ENCODE measurements around the gene LAG3. TPM values are rescaled to one million over a fixed set of nuclear protein-coding genes. Genes with fewer than 3 reads are reported as not detected.

The LAG3 gene
- total RNA-seq, 1 experiment from 2014 or later = 0.58 TPM

DNA sequence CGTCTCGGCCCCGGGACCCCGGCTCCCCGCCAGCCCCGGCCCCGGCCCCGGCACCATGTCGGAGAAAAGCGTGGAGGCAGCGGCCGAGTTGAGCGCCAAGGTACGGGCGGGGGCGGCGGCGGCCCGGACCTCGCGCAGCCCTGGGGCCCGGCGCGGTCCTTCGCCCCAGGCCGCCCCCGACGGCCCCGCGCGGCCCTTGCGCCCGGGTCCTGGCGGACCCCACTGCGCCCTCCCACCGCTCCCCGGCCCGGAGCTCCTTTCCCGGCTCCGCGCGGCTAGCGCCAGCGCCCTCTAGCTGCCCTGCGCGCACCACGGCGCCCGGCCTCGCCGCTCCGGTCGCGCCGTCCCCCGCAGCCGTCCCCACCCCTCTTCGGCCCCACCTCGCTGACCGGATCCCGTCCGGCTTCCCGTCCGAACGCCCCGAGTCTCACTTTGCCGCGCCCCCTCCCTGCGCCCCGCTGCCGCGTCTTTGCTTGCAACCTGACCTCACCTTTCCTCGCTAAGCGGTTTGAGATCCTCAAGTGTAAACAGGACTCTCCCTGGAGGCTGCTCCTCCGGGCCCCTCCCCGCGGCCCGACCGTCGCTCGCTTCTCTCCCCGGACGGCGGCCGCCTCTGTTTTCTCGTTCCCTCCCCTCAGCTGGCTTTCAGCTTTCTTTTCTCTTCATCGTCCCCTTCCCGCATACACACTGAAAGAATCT is 5.5 kb upstream of the LAG3 start:
- no peaks in the 10 kb centered on the region for H3K9me3 Mint-ChIP-seq (ENCODE audit: unreplicated experiment)
- ChIA-PET POLR2A (interaction anchor here (0.8 to 4.2 kb wide), 17 partner anchors 9 to 179 kb away, joined by 3 to 119 read pairs (median 4); partner anchors contain the start of genes CDCA3, COPS7A, MLF2 and SPSB2), CTCF (interaction anchor here (0.6 to 7.8 kb wide), 22 partner anchors 9 to 251 kb away, joined by 3 to 174 read pairs (median 5); partner anchors contain the start of genes CD4, COPS7A, LPCAT3 and MLF2)
- intact Hi-C loops (cut with micrococcal nuclease) = loop anchor here (1.0 kb wide), 2 partner anchors 13 kb away; partner anchors contain the start of gene MLF2
- peak overlapping the region; percentile 84 for H3K4me3 Mint-ChIP-seq (ENCODE audit: unreplicated experiment)
- no TSS peak for BruUV-seq (replicated peaks)
- no peaks in the 10 kb centered on the region for H3K27me3 Mint-ChIP-seq (ENCODE audit: insufficient read depth, unreplicated experiment)
- TF ChIP-seq, protein P1, sequence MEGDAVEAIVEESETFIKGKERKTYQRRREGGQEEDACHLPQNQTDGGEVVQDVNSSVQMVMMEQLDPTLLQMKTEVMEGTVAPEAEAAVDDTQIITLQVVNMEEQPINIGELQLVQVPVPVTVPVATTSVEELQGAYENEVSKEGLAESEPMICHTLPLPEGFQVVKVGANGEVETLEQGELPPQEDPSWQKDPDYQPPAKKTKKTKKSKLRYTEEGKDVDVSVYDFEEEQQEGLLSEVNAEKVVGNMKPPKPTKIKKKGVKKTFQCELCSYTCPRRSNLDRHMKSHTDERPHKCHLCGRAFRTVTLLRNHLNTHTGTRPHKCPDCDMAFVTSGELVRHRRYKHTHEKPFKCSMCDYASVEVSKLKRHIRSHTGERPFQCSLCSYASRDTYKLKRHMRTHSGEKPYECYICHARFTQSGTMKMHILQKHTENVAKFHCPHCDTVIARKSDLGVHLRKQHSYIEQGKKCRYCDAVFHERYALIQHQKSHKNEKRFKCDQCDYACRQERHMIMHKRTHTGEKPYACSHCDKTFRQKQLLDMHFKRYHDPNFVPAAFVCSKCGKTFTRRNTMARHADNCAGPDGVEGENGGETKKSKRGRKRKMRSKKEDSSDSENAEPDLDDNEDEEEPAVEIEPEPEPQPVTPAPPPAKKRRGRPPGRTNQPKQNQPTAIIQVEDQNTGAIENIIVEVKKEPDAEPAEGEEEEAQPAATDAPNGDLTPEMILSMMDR (IDR thresholded peaks at IDR 0.05; ENCODE audit: unreplicated experiment) = peak; percentile 70
- peaks cover 57% of the 10 kb centered on the region for H3K4me1 Mint-ChIP-seq (ENCODE audit: insufficient read depth, unreplicated experiment)
- peak overlapping the region; percentile 83 for H3K27ac Mint-ChIP-seq (ENCODE audit: low read depth, unreplicated experiment)
- peak; percentile 75 for DNase-seq (ENCODE audit: unreplicated experiment)
- peaks cover 15% of the 10 kb centered on the region for H3K36me3 Mint-ChIP-seq (ENCODE audit: insufficient read depth, unreplicated experiment)

DNA sequence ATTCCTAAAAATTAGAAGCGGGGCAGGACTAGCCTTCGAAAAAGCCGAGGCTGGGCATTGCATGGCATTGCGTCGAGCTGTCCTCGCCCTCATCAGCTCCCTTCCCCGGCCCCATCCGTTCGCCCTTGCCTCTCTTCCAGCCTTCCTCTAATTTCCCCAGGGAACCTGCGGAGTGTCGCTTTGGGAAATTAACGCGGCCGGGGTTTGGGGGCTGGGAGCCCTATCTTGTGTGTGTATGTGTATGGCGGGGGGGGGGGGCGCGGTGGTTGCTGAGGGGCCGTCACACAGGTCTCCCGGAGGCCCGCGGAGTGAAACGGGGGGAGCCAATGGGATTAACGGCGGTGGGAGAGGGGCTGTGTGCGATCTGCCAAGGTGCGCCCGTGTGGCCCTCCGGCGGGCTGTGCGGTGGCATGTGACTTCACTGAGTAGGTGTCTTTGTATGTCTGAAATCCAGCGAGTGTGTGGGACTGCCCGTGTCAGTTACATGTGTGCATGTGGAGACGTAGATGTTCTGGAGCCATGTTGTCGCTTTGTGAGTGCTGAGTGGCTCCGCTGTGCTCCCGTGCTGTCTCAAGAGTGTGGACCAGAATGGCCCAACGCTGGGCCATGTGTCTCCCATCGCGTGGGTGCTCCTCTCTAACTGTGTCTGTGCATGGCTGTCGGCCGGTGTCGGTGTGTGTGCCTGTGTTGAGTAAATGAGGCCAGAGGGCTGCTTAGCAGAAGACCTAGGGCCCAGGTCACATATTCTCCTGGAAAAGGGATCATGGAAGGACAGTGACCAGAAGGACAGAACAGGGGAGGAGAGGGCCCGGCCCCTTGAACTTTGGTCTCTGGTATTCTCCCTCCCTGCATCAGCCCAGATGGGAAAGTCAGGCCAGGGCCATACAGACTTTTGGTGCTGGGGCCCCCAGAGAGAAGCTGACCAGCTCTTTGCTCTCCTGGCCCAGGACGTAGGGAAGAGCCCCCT is 4.7 kb upstream of the LAG3 start:
- peak overlapping the region; percentile 84 for H3K4me3 Mint-ChIP-seq (ENCODE audit: unreplicated experiment)
- peaks cover 62% of the 10 kb centered on the region for H3K4me1 Mint-ChIP-seq (ENCODE audit: insufficient read depth, unreplicated experiment)
- no peaks in the 10 kb centered on the region for H3K27me3 Mint-ChIP-seq (ENCODE audit: insufficient read depth, unreplicated experiment)
- TF ChIP-seq, protein P1 (IDR thresholded peaks at IDR 0.05; ENCODE audit: unreplicated experiment) = no peak
- ChIA-PET CTCF (interaction anchor here (0.6 to 7.8 kb wide), 19 partner anchors 9 to 178 kb away, joined by 3 to 174 read pairs (median 5); partner anchors contain the start of genes CD4, COPS7A, MLF2 and SPSB2), POLR2A (interaction anchor here (0.7 to 4.2 kb wide), 17 partner anchors 8 to 178 kb away, joined by 3 to 119 read pairs (median 4); partner anchors contain the start of genes CDCA3, COPS7A, MLF2 and USP5)
- no peaks in the 10 kb centered on the region for H3K9me3 Mint-ChIP-seq (ENCODE audit: unreplicated experiment)
- H3K36me3 Mint-ChIP-seq (ENCODE audit: insufficient read depth, unreplicated experiment) = peaks cover 15% of the 10 kb centered on the region
- DNase-seq (ENCODE audit: unreplicated experiment) = peak; percentile 23
- peak overlapping the region; percentile 83 for H3K27ac Mint-ChIP-seq (ENCODE audit: low read depth, unreplicated experiment)
- intact Hi-C loops (cut with micrococcal nuclease) = loop anchor here (1.0 kb wide), 1 partner anchor 12 kb away; no protein-coding TSS in a partner anchor
- TSS peak; percentile 18 for BruUV-seq (replicated peaks)

DNA sequence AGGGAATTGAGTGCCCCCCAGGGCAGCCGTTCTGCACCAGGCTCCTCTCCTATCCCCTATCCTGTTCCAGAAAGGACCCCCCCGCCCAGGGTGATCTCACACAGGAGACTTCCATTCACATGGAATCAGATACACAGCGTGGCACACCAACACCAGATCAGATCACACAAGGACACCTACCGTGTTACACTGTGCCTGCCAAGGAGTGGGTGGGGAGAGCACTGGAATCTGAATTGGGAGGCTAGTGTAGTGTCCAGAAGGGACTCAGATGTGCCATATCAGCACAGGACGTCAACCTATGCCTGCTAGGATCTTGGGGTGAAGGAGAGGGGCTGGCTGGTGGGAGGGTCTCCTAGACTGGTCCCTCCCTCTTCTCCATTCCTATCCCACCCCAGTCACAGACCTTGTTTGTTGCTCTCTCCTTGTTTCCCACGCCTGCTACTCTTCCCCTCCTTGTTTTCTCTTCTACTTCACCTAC is 3.8 kb upstream of the LAG3 start:
- BruUV-seq (replicated peaks) = no TSS peak
- peaks cover 15% of the 10 kb centered on the region for H3K36me3 Mint-ChIP-seq (ENCODE audit: insufficient read depth, unreplicated experiment)
- H3K4me1 Mint-ChIP-seq (ENCODE audit: insufficient read depth, unreplicated experiment) = peaks cover 62% of the 10 kb centered on the region
- no peaks in the 10 kb centered on the region for H3K27me3 Mint-ChIP-seq (ENCODE audit: insufficient read depth, unreplicated experiment)
- H3K27ac Mint-ChIP-seq (ENCODE audit: low read depth, unreplicated experiment) = peak overlapping the region; percentile 83
- TF ChIP-seq, protein P1 (IDR thresholded peaks at IDR 0.05; ENCODE audit: unreplicated experiment) = no peak
- intact Hi-C loops (cut with micrococcal nuclease) = no loop called here
- ChIA-PET CTCF (interaction anchor here (0.6 to 7.8 kb wide), 4 partner anchors 8 to 32 kb away, joined by 3 to 174 read pairs (median 25); partner anchors contain the start of gene MLF2), POLR2A (interaction anchor here (0.7 to 4.2 kb wide), 4 partner anchors 9 to 45 kb away, joined by 3 to 119 read pairs (median 4); partner anchors contain the start of genes COPS7A and MLF2)
- DNase-seq (ENCODE audit: unreplicated experiment) = peak; percentile 14
- H3K9me3 Mint-ChIP-seq (ENCODE audit: unreplicated experiment) = no peaks in the 10 kb centered on the region
- peak overlapping the region; percentile 84 for H3K4me3 Mint-ChIP-seq (ENCODE audit: unreplicated experiment)
